ENCODE measurements around the gene NPIPB8. TPM values are rescaled to one million over a fixed set of nuclear protein-coding genes. Genes with fewer than 3 reads are reported as not detected.
"Not testable (repeated sequence)": the region's sequence is repeated elsewhere in the genome, so short reads cannot be mapped to it uniquely, and the experiment has no call there.

NPIPB8 gene
- total and polyA plus RNA-seq, 2 of the 13 experiments (the other 11 are each of a cell fraction or from before 2014, with no cell fraction given) = 0.49 to 2.3 TPM

- H3K79me2 ChIP-seq (ENCODE audit: insufficient read depth, low read length); H3K9me3 ChIP-seq (ENCODE audit: low read length); H2AFZ ChIP-seq (ENCODE audit: low read length); H3K27ac ChIP-seq (ENCODE audit: extremely low read length, insufficient read depth, low read length); ATAC-seq; H3K27me3 ChIP-seq (ENCODE audit: control insufficient read depth in 1 of 2, insufficient read depth in 2 of 2, low read length in 2 of 2); CTCF ChIA-PET (ENCODE audit: low intra/inter-chr PET ratio, low total read pairs); DNase-seq (ENCODE audit: low spot score); H3K9ac ChIP-seq (ENCODE audit: insufficient read depth, low read depth, low read length); BruUV-seq (replicated peaks); in situ Hi-C loops (cut with HindIII; ENCODE audit: extremely low pct_ligation_motif_present, low pct_unique_long_range_greater_than_20kb); H4K20me1 ChIP-seq (ENCODE audit: insufficient read depth, low read length); FAIRE-seq; intact Hi-C loops (cut with micrococcal nuclease; ENCODE audit: unreplicated experiment): not testable (repeated sequence)
- peaks cover 50% of the 10 kb centered on the region for H3K4me1 ChIP-seq (ENCODE audit: insufficient read depth, low read length)
- H3K4me3 ChIP-seq (replicated peaks in 1 of 3; ENCODE audit: insufficient read depth in 1 of 3, low read depth in 2 of 3, low read length in 3 of 3) = peak overlapping the region in 1 of 3 experiments; percentile 19; a peak in 1 of 6 replicates
- POLR2A ChIA-PET = interaction anchor here (0.6 to 3.3 kb wide), 2 partner anchors 15 to 45 kb away, joined by 3 to 175 read pairs; partner anchors contain the start of gene SULT1A1
- 85% methylated on average over 5 of the region's 6 CpGs for WGBS (ENCODE audit: low lambda C conversion rate)
- H3K4me2 ChIP-seq (ENCODE audit: low read depth, low read length) = peak overlapping the region; percentile 88
- peaks cover 3 to 18% of the 10 kb centered on the region in 2 experiments; a peak in 4 of 5 replicates for H3K36me3 ChIP-seq (replicated peaks in 1 of 2; ENCODE audit: control insufficient read depth in 1 of 2, insufficient read depth in 2 of 2, low read length in 2 of 2)
- TF ChIP-seq POLR2A (IDR thresholded peaks at IDR 0.05; ENCODE audit: insufficient read depth in 1 of 2, low read depth in 2 of 2, low read length in 2 of 2) (peak in 1 of 2 experiments; percentile 9; a peak in 1 of 4 replicates), ZNF407 (CRISPR knock-in tag; IDR thresholded peaks at IDR 0.05; ENCODE audit: not compliant biosample characterization) (peak; percentile 11), ZBTB42 (CRISPR knock-in tag; IDR thresholded peaks at IDR 0.05) (0 out of 2 replicates have a peak, but pooled peaks have one; percentile 1)
These were observed 42.4 kb upstream of the NPIPB8 start for GRCh38 chr16:28595451-28595850.

Data from HepG2 (cell line).